PFSK-1 (cell line): ENCODE results near the gene TFE3.

ENCODE experiments used
- FOXP2 ChIP-seq: optimal IDR thresholded peaks from 2 replicates; pipeline ENCODE3; 2011; ENCODE audit warnings: borderline replicate concordance, control low read depth, inconsistent platforms; ENCODE audit not compliant: insufficient read depth; ENCODE audit errors: extremely low read length, extremely low read depth
- POLR2AphosphoS5 ChIP-seq: IDR thresholded peaks from 2 replicates; pipeline ENCODE4 v1.6.1; 2012; ENCODE audit warnings: low read depth, mild to moderate bottlenecking, control low read depth, low read length, moderate library complexity
- REST ChIP-seq, 2 experiments: IDR thresholded peaks; 2 replicates each; pipeline versions ENCODE4 v1.6.1 to v1.8.0; 2011 to 2012; ENCODE audit warnings: low read depth in 2 of 2, low read length in 2 of 2, control low read depth in 1 of 2, inconsistent platforms in 1 of 2, mild to moderate bottlenecking in 1 of 2, moderate library complexity in 1 of 2; ENCODE audit not compliant: insufficient read depth in 1 of 2
- SIN3A ChIP-seq: IDR thresholded peaks from 2 replicates; pipeline ENCODE4 v1.6.1; 2012; ENCODE audit warnings: mild to moderate bottlenecking, low read length, moderate library complexity, borderline replicate concordance; ENCODE audit not compliant: insufficient read depth
- TAF1 ChIP-seq: IDR thresholded peaks from 2 replicates; pipeline ENCODE4 v1.6.1; 2012; ENCODE audit warnings: low read length, control low read depth, borderline replicate concordance; ENCODE audit not compliant: insufficient read depth

GRCh38 chrX:49075347-49075746, 32.2 kb upstream of the TFE3 start:
- TF ChIP-seq REST (IDR thresholded peaks at IDR 0.05; ENCODE audit: insufficient read depth in 1 of 2, low read depth in 2 of 2, low read length in 2 of 2) (no peak), POLR2AphosphoS5 (no peak), TAF1 (no peak), SIN3A (no peak), FOXP2 (no peak)
